VCaP (cell line): ENCODE measurements around the gene PCDHB5.
"Not testable (repeated sequence)": the region's sequence is repeated elsewhere in the genome, so short reads cannot be mapped to it uniquely, and the experiment has no call there.

Experiments used
- H3K27ac ChIP-seq: fragments of 450-650 bp; 2 replicates; pipeline ENCODE4 v1.5.1; 2017
- TF ChIP-seq, protein P1 (sequence below): fragments of 450-650 bp; conservative IDR thresholded peaks from 2 replicates; pipeline ENCODE4 v1.5.1; 2017; ENCODE audit warnings: mild to moderate bottlenecking, moderate library complexity

Gene PCDHB5

DNA sequence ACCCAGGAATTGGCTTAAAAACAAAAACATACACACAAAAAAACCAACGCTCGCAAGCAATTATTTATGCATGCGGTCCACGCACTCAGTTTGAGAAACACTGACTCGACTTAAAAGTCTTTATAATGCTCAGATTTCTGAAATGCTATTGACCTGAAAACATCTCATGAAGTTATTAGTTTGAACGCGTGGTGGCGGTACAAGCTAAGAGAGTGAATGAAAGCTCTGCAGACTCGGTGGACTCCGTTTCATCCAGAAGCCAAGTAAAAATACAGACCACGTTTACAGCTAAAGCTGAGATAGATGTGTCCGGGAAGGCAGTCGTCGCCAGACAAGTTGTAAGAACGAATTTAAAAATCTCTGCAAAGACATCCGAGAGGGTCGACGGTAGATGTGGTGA, 14.8 kb downstream of the PCDHB5 start, which contains the start of gene PCDHB6:
PCDHB6 (plus strand) TSS at position 246 of the 400 bp plus-strand sequence. CDS start 201 bp downstream, outside the sequence.
- TF ChIP-seq, protein P1, sequence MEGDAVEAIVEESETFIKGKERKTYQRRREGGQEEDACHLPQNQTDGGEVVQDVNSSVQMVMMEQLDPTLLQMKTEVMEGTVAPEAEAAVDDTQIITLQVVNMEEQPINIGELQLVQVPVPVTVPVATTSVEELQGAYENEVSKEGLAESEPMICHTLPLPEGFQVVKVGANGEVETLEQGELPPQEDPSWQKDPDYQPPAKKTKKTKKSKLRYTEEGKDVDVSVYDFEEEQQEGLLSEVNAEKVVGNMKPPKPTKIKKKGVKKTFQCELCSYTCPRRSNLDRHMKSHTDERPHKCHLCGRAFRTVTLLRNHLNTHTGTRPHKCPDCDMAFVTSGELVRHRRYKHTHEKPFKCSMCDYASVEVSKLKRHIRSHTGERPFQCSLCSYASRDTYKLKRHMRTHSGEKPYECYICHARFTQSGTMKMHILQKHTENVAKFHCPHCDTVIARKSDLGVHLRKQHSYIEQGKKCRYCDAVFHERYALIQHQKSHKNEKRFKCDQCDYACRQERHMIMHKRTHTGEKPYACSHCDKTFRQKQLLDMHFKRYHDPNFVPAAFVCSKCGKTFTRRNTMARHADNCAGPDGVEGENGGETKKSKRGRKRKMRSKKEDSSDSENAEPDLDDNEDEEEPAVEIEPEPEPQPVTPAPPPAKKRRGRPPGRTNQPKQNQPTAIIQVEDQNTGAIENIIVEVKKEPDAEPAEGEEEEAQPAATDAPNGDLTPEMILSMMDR: no peak
- peak within 1 kb of the TSS; percentile 8; the same call in 1 of the 2 replicates for H3K27ac ChIP-seq

DNA sequence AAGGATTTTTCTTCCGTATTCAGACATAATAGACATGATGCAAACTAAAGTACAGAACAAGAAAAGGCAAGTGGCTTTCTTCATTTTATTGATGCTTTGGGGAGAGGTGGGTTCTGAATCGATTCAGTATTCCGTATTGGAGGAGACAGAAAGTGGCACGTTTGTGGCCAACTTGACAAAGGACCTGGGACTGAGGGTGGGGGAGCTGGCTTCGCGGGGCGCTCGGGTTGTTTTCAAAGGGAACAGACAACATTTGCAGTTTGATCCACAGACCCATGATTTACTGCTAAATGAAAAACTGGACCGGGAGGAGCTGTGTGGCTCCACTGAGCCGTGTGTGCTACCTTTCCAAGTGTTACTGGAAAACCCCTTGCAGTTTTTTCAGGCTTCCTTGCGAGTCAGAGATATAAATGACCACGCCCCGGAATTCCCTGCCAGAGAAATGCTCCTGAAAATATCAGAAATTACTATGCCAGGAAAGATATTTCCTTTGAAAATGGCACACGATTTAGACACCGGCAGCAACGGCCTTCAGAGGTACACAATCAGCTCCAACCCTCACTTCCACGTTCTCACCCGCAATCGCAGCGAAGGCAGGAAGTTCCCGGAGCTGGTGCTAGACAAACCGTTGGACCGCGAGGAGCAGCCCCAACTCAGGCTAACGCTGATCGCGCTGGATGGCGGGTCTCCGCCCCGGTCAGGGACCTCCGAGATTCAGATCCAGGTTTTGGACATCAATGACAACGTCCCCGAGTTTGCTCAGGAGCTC, 15.4 kb downstream of the PCDHB5 start:
- no peak overlapping the region for H3K27ac ChIP-seq
- TF ChIP-seq, protein P1: no peak

DNA sequence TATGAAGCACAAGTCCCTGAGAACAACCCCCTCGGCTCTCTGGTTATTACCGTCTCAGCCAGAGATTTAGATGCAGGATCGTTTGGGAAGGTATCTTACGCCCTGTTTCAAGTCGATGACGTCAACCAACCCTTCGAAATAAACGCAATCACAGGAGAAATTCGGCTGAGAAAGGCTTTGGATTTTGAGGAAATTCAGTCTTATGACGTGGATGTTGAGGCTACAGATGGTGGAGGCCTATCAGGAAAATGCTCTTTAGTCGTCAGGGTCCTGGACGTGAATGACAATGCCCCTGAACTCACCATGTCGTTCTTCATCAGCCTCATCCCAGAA, 16.0 kb downstream of the PCDHB5 start:
- no peak overlapping the region for H3K27ac ChIP-seq
- TF ChIP-seq, protein P1: no peak

DNA sequence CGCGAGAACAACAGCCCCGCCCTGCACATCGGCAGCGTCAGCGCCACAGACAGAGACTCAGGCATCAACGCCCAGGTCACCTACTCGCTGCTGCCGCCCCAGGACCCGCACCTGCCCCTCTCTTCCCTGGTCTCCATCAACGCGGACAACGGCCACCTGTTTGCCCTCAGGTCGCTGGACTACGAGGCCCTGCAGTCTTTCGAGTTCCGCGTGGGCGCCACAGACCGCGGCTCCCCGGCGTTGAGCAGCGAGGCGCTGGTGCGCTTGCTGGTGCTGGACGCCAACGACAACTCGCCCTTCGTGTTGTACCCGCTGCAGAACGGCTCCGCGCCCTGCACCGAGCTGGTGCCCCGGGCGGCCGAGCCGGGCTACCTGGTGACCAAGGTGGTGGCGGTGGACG, 16.6 kb downstream of the PCDHB5 start:
- not testable (repeated sequence) for H3K27ac ChIP-seq

DNA sequence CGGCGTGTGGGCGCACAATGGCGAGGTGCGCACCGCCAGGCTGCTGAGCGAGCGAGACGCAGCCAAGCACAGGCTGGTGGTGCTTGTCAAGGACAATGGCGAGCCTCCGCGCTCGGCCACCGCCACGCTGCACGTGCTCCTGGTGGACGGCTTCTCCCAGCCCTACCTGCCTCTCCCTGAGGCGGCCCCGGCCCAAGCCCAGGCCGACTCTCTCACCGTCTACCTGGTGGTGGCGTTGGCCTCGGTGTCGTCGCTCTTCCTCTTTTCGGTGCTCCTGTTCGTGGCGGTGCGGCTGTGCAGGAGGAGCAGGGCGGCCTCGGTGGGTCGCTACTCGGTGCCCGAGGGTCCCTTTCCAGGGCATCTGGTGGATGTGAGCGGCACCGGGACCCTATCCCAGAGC, 17.1 kb downstream of the PCDHB5 start:
- not testable (repeated sequence) for H3K27ac ChIP-seq

DNA sequence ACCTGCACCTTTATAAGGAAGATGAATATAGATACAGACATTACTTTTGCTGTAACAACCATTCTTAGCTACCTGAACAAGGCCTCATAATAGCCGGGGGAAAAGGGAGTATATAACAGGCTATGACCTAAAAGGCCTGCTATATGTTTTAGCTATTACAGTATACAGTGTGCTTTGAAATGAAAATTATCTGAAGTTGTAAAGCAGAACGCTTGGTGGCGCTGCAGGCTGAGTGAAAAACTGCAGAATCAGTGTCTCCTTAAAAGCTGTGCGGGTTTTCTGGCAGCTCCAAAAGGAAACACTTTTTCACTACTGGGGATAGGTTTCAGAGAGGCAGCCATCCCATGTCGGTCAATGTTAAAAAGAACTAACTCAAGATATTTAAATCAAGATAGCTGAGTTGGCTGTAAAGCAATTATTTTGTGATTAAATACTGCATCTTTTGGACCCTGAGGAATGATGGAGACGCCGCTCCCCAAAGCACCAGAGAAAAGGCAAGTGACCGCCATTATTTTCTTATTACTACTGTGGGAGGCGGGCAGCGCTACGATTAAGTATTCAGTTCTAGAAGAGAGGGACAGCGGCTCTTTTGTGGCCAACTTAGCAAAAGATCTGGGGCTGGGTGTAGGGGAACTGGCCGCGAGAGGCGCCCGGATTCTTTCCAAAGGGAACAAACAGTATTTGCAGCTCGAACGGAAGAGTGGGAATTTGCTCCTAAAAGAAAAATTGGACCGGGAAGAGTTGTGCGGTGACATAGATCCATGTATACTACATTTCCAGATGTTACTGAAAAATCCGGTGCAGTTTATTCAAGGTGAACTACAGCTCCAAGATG, 20.8 kb downstream of the PCDHB5 start:
- H3K27ac ChIP-seq: no peak overlapping the region
- TF ChIP-seq, protein P1: peak; percentile 70

DNA sequence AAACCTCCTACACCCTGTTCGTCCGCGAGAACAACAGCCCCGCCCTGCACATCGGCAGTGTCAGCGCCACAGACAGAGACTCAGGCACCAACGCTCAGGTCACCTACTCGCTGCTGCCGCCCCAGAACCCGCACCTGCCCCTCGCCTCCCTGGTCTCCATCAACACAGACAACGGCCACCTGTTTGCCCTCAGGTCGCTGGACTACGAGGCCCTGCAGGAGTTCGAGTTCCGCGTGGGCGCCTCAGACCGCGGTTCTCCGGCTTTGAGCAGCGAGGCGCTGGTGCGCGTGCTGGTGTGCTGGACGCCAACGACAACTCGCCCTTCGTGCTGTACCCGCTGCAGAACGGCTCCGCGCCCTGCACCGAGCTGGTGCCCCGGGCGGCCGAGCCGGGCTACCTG, 22.4 kb downstream of the PCDHB5 start:
- not testable (repeated sequence) for H3K27ac ChIP-seq

DNA sequence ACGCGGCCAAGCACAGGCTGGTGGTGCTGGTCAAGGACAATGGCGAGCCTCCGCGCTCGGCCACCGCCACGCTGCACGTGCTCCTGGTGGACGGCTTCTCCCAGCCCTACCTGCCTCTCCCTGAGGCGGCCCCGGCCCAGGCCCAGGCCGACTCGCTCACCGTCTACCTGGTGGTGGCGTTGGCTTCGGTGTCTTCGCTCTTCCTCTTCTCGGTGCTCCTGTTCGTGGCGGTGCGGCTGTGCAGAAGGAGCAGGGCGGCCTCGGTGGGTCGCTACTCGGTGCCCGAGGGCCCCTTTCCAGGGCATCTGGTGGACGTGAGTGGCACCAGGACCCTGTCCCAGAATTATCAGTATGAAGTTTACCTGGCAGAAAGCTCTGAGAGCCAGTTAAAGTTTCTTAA, 22.9 kb downstream of the PCDHB5 start:
- H3K27ac ChIP-seq: not testable (repeated sequence)

DNA sequence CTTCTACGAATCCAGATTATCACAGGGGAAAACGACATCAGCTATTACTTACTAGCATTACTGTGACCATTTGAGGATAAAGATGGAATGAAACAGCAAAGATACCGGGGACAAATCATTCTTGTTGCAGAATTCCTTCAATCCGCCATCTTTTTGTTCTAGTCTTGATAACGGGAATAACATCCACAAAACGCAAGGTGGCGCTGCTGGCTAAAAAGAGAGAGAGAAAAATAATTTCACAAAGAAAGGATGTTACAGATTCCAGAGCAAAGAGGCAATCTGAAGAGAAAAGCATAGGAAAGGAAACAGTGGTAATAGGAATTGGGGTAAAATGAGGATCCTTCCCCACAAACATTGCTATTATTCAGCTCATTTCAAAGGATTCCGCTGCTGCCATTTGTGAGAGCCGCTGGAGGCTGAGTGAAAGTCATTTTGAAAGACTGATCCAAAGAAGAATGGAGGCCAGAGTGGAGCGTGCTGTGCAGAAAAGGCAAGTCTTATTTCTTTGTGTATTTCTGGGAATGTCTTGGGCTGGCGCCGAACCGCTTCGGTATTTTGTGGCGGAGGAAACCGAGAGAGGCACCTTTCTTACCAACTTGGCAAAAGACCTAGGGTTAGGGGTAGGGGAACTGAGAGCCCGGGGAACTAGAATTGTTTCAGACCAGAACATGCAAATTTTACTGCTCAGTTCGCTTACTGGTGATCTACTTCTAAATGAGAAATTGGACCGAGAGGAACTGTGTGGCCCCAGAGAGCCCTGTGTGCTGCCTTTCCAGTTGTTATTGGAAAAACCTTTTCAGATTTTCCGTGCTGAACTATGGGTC, 37.6 kb downstream of the PCDHB5 start, which contains the start of gene PCDHB7:
PCDHB7 (plus strand) TSS at position 264 of the 824 bp plus-strand sequence; CDS start at position 456, 192 bp downstream.
- no peak within 1 kb of the TSS for H3K27ac ChIP-seq
- TF ChIP-seq, protein P1: peak; percentile 80

DNA sequence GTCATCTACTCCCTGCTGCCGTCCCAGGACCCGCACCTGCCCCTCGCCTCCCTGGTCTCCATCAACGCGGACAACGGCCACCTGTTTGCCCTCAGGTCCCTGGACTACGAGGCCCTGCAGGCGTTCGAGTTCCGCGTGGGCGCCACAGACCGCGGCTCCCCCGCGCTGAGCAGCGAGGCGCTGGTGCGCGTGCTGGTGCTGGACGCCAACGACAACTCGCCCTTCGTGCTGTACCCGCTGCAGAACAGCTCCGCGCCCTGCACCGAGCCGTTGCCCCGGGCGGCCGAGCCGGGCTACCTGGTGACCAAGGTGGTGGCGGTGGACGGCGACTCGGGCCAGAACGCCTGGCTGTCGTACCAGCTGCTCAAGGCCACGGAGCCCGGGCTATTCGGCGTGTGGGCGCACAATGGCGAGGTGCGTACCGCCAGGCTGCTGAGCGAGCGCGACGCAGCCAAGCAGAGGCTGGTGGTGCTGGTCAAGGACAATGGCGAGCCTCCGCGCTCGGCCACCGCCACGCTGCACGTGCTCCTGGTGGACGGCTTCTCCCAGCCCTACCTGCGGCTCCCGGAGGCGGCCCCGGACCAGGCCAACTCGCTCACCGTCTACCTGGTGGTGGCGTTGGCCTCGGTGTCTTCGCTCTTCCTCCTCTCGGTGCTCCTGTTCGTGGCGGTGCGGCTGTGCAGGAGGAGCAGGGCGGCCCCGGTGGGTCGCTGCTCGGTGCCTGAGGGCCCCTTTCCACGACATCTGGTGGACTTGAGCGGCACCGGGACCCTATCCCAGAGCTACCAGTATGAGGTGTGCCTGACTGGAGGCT, 39.5 kb downstream of the PCDHB5 start:
- not testable (repeated sequence) for H3K27ac ChIP-seq
